Hepatocyte (in vitro differentiated cells): ENCODE results near the gene TECR. TPM values are rescaled to one million over a fixed set of nuclear protein-coding genes. Genes with fewer than 3 reads are reported as not detected.

Source experiments
- DNase-seq: peaks from one replicate; pipeline ENCODE4 v3.0.0-alpha.2; 2016; ENCODE audit warnings: low spot score
- H2AFZ ChIP-seq: fragments of 200-600 bp; sonication (generic); 2 replicates; pipeline ENCODE4 v1.6.0; 2016; ENCODE audit warnings: antibody characterized with exemption, mild to moderate bottlenecking
- H3K27ac ChIP-seq: fragments of 200-600 bp; sonication (generic); 2 replicates; pipeline ENCODE4 v1.5.1; 2016; ENCODE audit warnings: mild to moderate bottlenecking
- H3K27me3 ChIP-seq: fragments of 200-600 bp; sonication (generic); 2 replicates; pipeline ENCODE4 v1.6.1; 2016
- H3K36me3 ChIP-seq: fragments of 200-600 bp; sonication (generic); replicated peaks from 2 replicates; pipeline ENCODE4 v1.5.1; 2016; ENCODE audit warnings: low read depth; ENCODE audit not compliant: insufficient read depth
- H3K4me1 ChIP-seq: fragments of 200-600 bp; sonication (generic); 2 replicates; pipeline ENCODE4 v1.5.1; 2016; ENCODE audit warnings: mild to moderate bottlenecking, moderate library complexity; ENCODE audit not compliant: insufficient read depth
- H3K4me2 ChIP-seq: fragments of 200-600 bp; sonication (generic); 2 replicates; pipeline ENCODE4 v1.6.0; 2016
- H3K4me3 ChIP-seq: fragments of 200-600 bp; sonication (generic); 2 replicates; pipeline ENCODE4 v1.5.1; 2016; ENCODE audit warnings: mild to moderate bottlenecking
- H3K79me2 ChIP-seq: fragments of 200-600 bp; sonication (generic); 2 replicates; pipeline ENCODE4 v1.6.0; 2017; ENCODE audit warnings: mild to moderate bottlenecking
- H3K9me2 ChIP-seq: fragments of 200-600 bp; sonication (generic); replicated peaks from 2 replicates; pipeline ENCODE4 v1.6.0; 2017; ENCODE audit warnings: mild to moderate bottlenecking; ENCODE audit not compliant: insufficient read depth
- H3K9me3 ChIP-seq: fragments of 200-600 bp; sonication (generic); 2 replicates; pipeline ENCODE4 v1.5.1; 2016; ENCODE audit warnings: low read depth, mild to moderate bottlenecking
- H4K20me1 ChIP-seq: fragments of 200-600 bp; sonication (generic); 2 replicates; pipeline ENCODE4 v1.6.0; 2016; ENCODE audit warnings: mild to moderate bottlenecking; ENCODE audit not compliant: insufficient read depth, poor library complexity, severe bottlenecking
- EZH2 ChIP-seq: fragments of 200-600 bp; sonication (generic); IDR thresholded peaks from 2 replicates; pipeline ENCODE4 v1.6.1; 2016; ENCODE audit warnings: antibody characterized with exemption, mild to moderate bottlenecking, borderline replicate concordance
- EZH2phosphoT487 ChIP-seq: fragments of 200-600 bp; sonication (generic); IDR thresholded peaks from one replicate; pipeline ENCODE4 v1.6.1; 2018; ENCODE audit warnings: antibody characterized with exemption, mild to moderate bottlenecking, low read depth, moderate library complexity; ENCODE audit not compliant: unreplicated experiment, severe bottlenecking
- WGBS: methylation state at CpG from one replicate; pipeline ENCODE4 v1.1.6; 2016; ENCODE audit warnings: low lambda C conversion rate; ENCODE audit errors: missing lambda C conversion rate; 5-methylcytosine and 5-hydroxymethylcytosine counted together
- polyA plus RNA-seq: library from polyadenylated mRNA; unstranded; fragments of >200 nt; fragmentation: Nextera tagmentation; extraction: Ambion mirVana; gene quantifications from 2 replicates; pipeline ENCODE4 v1.2.1, GENCODE V29; 2016
- total RNA-seq: library from RNA; depleted of rRNA; stranded (reverse); fragments of >200 nt; gene quantifications from 2 replicates; pipeline ENCODE4 v1.2.3, GENCODE V29; 2014
- TF ChIP-seq, protein P1 (sequence below): fragments of 200-600 bp; sonication (generic); IDR thresholded peaks from 2 replicates; pipeline ENCODE4 v1.5.1; 2016; ENCODE audit warnings: antibody characterized with exemption, mild to moderate bottlenecking; ENCODE audit not compliant: poor library complexity

The TECR gene
- total and polyA plus RNA-seq, 2 experiments from 2014 or later: 65.3 to 366 TPM

GRCh38 chr19:14520543-14520942 lies 8.9 kb upstream of the TECR start:
- H3K4me2 ChIP-seq: no peak overlapping the region
- TF ChIP-seq, protein P1, sequence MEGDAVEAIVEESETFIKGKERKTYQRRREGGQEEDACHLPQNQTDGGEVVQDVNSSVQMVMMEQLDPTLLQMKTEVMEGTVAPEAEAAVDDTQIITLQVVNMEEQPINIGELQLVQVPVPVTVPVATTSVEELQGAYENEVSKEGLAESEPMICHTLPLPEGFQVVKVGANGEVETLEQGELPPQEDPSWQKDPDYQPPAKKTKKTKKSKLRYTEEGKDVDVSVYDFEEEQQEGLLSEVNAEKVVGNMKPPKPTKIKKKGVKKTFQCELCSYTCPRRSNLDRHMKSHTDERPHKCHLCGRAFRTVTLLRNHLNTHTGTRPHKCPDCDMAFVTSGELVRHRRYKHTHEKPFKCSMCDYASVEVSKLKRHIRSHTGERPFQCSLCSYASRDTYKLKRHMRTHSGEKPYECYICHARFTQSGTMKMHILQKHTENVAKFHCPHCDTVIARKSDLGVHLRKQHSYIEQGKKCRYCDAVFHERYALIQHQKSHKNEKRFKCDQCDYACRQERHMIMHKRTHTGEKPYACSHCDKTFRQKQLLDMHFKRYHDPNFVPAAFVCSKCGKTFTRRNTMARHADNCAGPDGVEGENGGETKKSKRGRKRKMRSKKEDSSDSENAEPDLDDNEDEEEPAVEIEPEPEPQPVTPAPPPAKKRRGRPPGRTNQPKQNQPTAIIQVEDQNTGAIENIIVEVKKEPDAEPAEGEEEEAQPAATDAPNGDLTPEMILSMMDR: no peak
- TF ChIP-seq EZH2 (no peak), EZH2phosphoT487 (no peak)

GRCh38 chr19:14525729-14526128 lies 3.7 kb upstream of the TECR start:
- no peaks in the 10 kb centered on the region for H3K9me2 ChIP-seq
- no peak for TF ChIP-seq EZH2phosphoT487
- TF ChIP-seq, protein P1: no peak
- no peak for TF ChIP-seq EZH2
- no peaks in the 10 kb centered on the region for H4K20me1 ChIP-seq
- no peak overlapping the region for H2AFZ ChIP-seq
- H3K4me2 ChIP-seq: no peak overlapping the region
- H3K27me3 ChIP-seq: no peaks in the 10 kb centered on the region
- H3K79me2 ChIP-seq: peaks cover 7% of the 10 kb centered on the region
- H3K9me3 ChIP-seq: no peaks in the 10 kb centered on the region
- DNase-seq: no peak
- H3K4me3 ChIP-seq: no peak overlapping the region
- 48% methylated on average over 6 of the region's 6 CpGs for WGBS
- H3K4me1 ChIP-seq: no peaks in the 10 kb centered on the region
- no peaks in the 10 kb centered on the region for H3K36me3 ChIP-seq
- peak overlapping the region; percentile 70 for H3K27ac ChIP-seq

More at GRCh38 chr19:14520543-14520942, 8.9 kb upstream of the TECR start:
- no peak overlapping the region for H3K4me3 ChIP-seq
- 91% methylated on average over 4 of the region's 4 CpGs for WGBS
- no peaks in the 10 kb centered on the region for H3K36me3 ChIP-seq
- no peak overlapping the region for H2AFZ ChIP-seq
- H3K27ac ChIP-seq: peak overlapping the region; percentile 90
- peaks cover 10% of the 10 kb centered on the region for H3K4me1 ChIP-seq
- DNase-seq: no peak
- peaks cover 21% of the 10 kb centered on the region for H4K20me1 ChIP-seq
- peaks cover 25% of the 10 kb centered on the region for H3K79me2 ChIP-seq
- no peaks in the 10 kb centered on the region for H3K9me3 ChIP-seq
- H3K9me2 ChIP-seq: no peaks in the 10 kb centered on the region
- H3K27me3 ChIP-seq: no peaks in the 10 kb centered on the region

DNA sequence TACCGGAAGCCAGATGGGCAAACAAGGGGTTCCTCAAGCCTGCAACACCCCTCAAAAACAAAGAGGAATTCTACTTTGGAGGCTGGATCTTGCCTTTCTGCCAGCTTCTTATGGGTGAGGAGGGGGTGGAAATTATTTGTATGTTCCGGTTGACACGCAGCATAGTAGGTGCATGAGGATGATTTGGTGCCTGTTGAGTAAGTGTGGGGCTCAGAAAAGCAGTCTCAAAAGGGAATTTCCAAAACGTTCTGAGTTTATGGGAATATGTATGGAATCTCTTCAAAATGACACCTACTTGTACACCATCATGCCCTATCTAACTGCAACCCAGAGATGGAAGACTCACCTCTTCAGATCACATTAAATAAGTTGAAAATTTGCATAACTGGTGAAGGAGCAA lies 3.0 kb upstream of the TECR start:
- no peaks in the 10 kb centered on the region for H4K20me1 ChIP-seq
- H3K9me3 ChIP-seq: no peaks in the 10 kb centered on the region
- peaks cover 14% of the 10 kb centered on the region for H3K79me2 ChIP-seq
- TF ChIP-seq EZH2: no peak
- TF ChIP-seq, protein P1: no peak
- TF ChIP-seq EZH2phosphoT487: no peak
- no peak for DNase-seq
- no peak overlapping the region for H3K4me3 ChIP-seq
- H3K4me2 ChIP-seq: no peak overlapping the region
- 76% methylated on average over 4 of the region's 4 CpGs for WGBS
- no peaks in the 10 kb centered on the region for H3K4me1 ChIP-seq
- H3K27ac ChIP-seq: peak overlapping the region; percentile 70
- no peaks in the 10 kb centered on the region for H3K27me3 ChIP-seq
- no peak overlapping the region for H2AFZ ChIP-seq
- H3K36me3 ChIP-seq: no peaks in the 10 kb centered on the region
- H3K9me2 ChIP-seq: no peaks in the 10 kb centered on the region
